OCI-LY1 (cell line): ENCODE results near the gene PRR3.

Experiments used
- EZH2 ChIP-seq: fragments of 200-600 bp; sonication (generic), shearing (Covaris generic); IDR thresholded peaks from 2 replicates; pipeline ENCODE4 v1.8.0; 2017; ENCODE audit warnings: borderline replicate concordance, mixed run types, mild to moderate bottlenecking, antibody characterized with exemption, low read length, moderate library complexity, mixed read lengths
- TF ChIP-seq, protein P1 (sequence below): fragments of 200-600 bp; sonication (generic), shearing (Covaris generic); IDR thresholded peaks from 2 replicates; pipeline ENCODE4 v1.5.1; 2017; ENCODE audit warnings: mild to moderate bottlenecking, antibody characterized with exemption, low read length, moderate library complexity, mixed read lengths

DNA sequence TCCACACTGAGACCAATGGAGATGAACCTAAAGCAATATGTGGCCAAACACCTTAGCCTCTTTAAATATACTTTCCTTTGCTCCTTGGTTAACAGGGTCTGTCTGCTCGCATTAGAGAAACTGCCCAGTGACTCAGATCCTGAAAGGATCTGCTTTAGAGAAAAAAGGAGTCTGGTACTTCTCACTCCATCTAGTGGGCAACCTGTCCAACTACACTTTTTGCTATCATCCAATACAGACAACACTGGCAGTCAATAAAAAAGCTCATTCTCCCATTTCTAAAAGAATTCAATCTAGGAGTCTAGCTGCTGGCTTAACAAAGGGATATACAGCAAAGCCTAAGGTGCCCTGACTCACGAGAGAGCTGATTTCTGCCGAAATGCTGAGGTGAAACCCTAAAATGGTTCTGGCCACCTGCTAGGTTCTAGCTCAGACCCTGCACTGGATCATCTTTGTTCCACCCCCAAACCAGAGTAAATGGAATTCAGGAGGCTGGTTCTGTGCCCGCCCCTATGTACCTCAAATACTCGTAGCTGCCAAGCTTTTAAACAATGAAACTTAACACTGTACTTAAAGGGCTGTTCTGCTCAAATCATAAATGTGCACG lies 12.3 kb upstream of the PRR3 start:
- TF ChIP-seq, protein P1, sequence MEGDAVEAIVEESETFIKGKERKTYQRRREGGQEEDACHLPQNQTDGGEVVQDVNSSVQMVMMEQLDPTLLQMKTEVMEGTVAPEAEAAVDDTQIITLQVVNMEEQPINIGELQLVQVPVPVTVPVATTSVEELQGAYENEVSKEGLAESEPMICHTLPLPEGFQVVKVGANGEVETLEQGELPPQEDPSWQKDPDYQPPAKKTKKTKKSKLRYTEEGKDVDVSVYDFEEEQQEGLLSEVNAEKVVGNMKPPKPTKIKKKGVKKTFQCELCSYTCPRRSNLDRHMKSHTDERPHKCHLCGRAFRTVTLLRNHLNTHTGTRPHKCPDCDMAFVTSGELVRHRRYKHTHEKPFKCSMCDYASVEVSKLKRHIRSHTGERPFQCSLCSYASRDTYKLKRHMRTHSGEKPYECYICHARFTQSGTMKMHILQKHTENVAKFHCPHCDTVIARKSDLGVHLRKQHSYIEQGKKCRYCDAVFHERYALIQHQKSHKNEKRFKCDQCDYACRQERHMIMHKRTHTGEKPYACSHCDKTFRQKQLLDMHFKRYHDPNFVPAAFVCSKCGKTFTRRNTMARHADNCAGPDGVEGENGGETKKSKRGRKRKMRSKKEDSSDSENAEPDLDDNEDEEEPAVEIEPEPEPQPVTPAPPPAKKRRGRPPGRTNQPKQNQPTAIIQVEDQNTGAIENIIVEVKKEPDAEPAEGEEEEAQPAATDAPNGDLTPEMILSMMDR = peak; percentile 72
- no peak for TF ChIP-seq EZH2
